K562 (cell line): ENCODE measurements around the gene METAP1. TPM values are rescaled to one million over a fixed set of nuclear protein-coding genes. Genes with fewer than 3 reads are reported as not detected.

Experiments used
- CHD7 ChIP-seq: fragments of 200-600 bp; sonication (generic); IDR thresholded peaks from one replicate; pipeline ENCODE4 v1.6.1; 2012; ENCODE audit warnings: mild to moderate bottlenecking, low read depth, low read length, inconsistent platforms
- EP300 ChIP-seq: IDR thresholded peaks from 2 replicates; pipeline ENCODE4 v1.6.1; 2012; ENCODE audit warnings: low read length, improper control_type of control experiment
- SETDB1 ChIP-seq: IDR thresholded peaks from one replicate; pipeline ENCODE4 v1.6.1; 2012; ENCODE audit warnings: low read length, control low read depth, inconsistent platforms
- polyA plus RNA-seq, 8 experiments: library from polyadenylated mRNA; depleted of rRNA in 4 of 8; stranded (reverse) in 5 of 8; unstranded in 3 of 8; fragments of >200 nt; fragmentation: Nextera tagmentation in 2 of 8; fragmentation: Illumina TruSeq in 1 of 8; extraction: Ambion mirVana in 2 of 8; extraction: Trizol in 1 of 8; gene quantifications; 2 replicates each; pipeline versions ENCODE4 v1.2.1 to v1.2.3, GENCODE V29; 2011 to 2014; ENCODE audit warnings: inconsistent platforms in 1 of 8, missing spikeins in 1 of 8
- total RNA-seq, 7 experiments: library from RNA; depleted of rRNA in 6 of 7; stranded (reverse); fragments of >200 nt in 6 of 7; fragmentation: Illumina TruSeq in 2 of 7; extraction: Trizol in 2 of 7; gene quantifications; 2 replicates each; pipeline versions ENCODE4 v1.2.1 to v1.2.3, GENCODE V29; 2011 to 2021; ENCODE audit warnings: low replicate concordance in 1 of 7

METAP1 gene
- total and polyA plus RNA-seq, 9 of the 15 experiments (the other 6 are each of a cell fraction or from before 2014, with no cell fraction given), result 31.4 to 77.6 (median 59.5) TPM

- TF ChIP-seq CHD7 (no peak), EP300 (no peak), SETDB1 (no peak)
Measured at GRCh38 chr4:99054428-99054994, 59.0 kb downstream of the METAP1 start (continued).
